HG02623 (cell line): ENCODE results near the gene KIFC1.

Experiments
- ATAC-seq: cut with Tn5 transposase; IDR thresholded peaks from one replicate; pipeline ENCODE4 v1.9.1; 2021; ENCODE audit warnings: moderate library complexity; ENCODE audit not compliant: unreplicated experiment

KIFC1 gene

DNA sequence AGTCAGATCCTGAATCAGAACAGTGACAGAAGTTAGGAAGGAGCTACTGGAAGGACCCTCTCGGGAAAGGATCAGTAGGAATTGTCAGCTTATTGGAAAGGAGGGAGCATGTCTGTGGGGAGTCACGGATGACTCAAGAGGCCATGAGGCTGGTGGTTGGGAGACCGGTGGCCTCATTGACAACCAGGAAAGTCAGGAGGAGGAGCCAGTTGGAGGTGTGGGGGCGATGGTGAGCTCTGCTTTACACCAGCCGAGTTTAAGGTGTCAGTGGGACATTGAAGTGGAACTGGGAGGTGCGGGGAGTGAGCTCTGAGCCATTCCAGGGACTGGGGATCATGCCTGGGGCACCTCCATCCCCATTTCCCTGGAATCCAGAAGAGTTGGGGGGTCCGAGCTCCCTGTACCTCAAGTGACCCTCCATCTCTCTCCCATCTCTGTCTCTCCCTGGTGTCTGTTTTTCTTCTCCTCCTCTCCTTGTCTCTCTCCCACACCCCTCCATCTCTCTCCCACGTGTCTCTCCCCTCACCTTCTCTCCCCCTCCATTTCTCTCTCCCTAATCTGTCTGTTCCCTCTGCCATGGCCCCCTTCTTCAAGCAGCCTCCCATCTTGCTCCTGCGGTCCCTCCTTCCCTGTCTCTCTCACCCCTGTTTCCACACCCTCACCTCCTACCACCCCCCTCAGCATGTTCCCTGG, 48.5 kb downstream of the KIFC1 start:
- no peak for ATAC-seq

DNA sequence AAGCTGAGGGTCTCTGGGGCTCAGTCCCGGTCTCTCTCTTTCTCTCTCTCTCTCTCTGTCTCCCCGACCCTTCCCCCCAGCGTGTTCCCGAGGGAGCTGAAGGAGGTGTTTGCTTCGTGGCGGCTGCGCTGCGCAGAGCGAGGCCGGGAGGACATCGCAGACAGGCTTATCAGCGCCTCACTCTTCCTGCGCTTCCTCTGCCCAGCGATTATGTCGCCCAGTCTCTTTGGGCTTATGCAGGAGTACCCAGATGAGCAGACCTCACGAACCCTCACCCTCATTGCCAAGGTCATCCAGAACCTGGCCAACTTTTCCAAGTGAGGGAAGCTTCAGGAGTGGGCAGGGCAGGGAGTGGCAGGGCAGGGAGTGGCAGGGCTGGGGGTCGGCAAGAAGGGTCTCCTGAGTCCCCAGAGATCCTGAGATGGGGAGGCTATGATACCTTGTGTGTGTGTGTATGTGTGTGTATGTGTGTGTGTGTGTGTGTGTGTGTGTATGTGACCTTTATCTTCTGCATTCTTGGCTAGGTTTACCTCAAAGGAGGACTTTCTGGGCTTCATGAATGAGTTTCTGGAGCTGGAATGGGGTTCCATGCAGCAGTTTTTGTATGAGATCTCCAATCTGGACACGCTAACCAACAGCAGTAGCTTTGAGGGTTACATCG, 49.2 kb downstream of the KIFC1 start:
- ATAC-seq: no peak

DNA sequence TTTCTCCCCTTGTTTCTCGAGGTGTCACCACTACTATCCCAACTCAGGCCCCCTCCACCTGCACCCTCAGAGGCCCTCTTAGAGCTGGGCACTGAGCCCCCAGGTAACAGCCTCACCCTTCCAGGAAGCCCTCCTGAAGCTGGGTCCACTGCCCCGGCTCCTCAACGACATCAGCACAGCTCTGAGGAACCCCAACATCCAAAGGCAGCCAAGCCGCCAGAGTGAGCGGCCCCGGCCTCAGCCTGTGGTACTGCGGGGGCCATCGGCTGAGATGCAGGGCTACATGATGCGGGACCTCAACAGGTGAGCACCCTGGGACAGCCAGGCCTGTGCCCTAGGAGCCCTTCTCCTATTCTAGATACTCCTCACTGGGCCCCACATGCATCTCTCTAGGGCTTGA, 49.8 kb downstream of the KIFC1 start:
- no peak for ATAC-seq

DNA sequence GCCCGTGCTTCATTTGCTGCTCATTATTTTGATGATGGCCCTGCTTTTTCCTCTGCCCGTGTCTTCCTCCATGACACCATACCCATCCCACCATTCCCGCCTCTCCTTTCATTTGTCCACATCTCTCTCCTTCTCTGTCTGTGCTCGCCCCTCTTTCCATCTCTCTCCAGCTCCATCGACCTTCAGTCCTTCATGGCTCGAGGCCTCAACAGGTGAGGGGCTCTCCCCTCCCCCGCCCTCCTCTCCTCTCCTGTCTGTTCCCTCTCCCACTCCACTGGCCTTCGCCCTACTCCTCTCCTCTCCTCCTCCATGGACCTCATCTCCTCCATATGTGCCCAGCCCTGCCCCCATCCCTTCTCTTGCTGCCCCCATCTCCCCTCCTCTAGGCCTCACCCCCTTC, 50.7 kb downstream of the KIFC1 start:
- no peak for ATAC-seq

DNA sequence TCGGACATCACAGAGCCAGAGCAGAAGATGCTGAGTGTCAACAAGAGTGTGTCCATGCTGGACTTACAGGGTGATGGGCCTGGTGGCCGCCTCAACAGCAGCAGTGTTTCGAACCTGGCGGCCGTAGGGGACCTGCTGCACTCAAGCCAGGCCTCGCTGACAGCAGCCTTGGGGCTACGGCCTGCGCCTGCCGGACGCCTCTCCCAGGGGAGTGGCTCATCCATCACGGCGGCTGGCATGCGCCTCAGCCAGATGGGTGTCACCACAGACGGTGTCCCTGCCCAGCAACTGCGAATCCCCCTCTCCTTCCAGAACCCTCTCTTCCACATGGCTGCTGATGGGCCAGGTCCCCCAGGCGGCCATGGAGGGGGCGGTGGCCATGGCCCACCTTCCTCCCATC, 51.4 kb downstream of the KIFC1 start:
- no peak for ATAC-seq

DNA sequence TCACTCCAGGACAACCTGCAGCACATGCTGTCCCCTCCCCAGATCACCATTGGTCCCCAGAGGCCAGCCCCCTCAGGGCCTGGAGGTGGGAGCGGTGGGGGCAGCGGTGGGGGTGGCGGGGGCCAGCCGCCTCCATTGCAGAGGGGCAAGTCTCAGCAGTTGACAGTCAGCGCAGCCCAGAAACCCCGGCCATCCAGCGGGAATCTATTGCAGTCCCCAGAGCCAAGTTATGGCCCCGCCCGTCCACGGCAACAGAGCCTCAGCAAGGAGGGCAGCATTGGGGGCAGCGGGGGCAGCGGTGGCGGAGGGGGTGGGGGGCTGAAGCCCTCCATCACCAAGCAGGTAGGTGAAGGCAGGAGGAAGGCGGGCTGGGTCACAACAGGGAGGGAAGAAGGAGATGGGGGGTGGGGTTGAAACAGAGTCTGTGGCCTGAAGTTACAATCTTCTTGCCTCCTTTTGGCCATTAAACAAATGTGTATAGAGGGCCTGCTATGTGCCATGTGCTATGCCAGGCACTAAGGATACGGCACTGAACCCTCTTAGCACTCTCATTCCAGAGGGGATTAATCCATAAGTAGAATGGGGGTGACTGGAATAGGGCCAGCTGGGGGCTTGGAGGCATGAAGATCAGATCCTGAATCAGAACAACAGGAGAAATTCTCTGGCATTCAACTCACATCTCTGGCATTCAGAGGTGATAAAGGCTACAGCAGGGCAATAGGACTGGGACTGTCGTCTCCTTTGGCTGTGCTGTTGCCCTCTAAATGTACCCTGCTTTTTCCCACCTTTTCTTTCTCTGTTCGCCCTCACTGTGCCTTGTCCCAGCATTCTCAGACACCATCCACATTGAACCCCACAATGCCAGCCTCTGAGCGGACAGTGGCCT, 52.2 kb downstream of the KIFC1 start:
- ATAC-seq: no peak

DNA sequence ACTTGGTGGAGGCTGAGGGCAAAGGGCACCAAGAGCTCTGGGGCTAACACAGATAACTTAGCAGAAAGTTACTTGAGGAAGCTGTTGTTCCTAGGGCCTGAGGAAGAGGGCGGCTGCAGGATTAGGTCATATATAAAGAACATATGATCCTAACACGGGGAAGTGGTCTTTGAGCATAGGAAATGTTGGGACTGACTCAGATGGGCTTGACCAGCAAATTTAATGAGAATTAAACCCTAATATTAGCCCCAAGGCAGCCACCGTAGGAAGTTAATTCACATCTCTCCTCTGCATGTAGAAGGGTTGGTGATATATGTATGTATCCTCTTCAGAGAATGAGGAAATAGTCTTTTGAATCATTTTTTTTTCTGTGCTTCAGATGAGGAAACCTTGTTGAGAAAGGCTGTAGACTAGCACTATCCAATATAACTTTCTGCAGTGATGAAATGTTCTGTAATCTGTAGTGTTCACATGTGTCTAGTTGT, 53.5 kb downstream of the KIFC1 start:
- no peak for ATAC-seq

DNA sequence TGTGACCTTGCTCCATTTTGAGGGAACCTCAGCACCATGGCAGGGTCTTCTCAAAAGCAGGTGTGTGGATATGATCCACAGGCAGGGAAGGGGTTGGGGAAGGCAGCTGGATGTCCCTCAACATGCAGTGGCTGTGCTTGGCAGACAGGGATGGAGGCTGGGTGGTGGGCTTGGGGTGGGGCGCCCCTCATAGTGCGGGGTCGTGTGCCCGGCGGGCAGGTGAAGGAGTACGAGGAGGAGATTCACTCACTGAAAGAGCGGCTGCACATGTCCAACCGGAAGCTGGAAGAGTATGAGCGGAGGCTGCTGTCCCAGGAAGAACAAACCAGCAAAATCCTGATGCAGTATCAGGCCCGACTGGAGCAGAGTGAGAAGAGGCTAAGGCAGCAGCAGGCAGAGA, 54.7 kb downstream of the KIFC1 start:
- no peak for ATAC-seq

DNA sequence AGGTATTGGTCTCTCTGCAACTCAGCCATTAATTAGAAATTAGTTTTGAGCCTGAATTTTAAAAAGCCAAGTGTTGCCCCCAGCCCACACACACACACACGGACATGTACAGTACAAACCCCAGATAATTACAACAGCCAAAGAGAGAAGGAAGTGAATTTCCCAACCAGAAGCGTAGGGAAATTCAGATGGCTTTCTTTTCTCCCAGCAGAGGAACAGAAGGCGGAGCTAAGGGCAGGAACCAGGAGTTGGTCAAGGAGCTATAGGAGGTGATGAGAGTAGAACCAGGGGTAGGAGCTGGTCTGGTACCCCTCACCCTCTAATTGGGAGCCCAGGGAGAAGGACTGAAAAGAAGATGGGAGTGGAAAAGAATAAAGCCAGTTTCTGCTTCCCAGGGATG, 58.8 kb downstream of the KIFC1 start:
- ATAC-seq: no peak

DNA sequence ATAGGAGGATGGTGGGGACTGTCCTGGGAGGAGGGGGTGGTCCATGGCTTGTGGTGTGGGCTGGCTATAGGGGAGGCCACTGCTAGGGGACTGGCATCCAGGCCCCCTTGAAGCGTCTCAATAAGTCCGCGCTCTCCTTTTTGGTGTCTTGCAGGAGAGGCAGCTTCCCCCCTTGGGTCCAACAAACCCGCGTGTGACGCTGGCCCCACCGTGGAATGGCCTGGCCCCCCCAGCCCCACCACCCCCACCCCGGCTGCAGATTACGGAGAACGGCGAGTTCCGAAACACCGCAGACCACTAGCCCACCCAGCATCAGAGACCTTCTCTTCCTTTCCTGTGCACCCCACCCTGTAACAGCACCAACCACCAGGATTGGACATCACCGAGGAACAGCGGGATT, 60.0 kb downstream of the KIFC1 start:
- ATAC-seq: no peak

DNA sequence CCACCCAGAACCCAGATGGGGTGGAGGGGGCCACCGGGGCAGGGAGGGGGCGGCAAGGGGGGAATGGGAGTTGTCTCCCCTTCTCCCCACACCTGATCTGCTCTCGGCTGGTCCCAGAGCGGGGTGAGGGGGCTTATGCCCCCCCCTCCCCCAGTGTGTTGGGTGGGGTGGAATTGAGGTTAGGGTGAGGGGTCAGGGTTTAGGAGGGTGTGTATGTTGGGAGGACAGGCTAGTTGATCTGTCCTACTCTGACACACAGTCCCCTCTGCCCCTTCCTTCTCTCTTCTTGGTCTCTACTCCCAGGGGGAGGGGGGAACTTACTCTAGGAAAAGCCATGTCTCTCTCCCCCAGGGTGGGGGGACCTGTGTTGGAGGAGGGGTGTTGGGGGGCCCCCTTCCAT, 60.9 kb downstream of the KIFC1 start:
- ATAC-seq: no peak

DNA sequence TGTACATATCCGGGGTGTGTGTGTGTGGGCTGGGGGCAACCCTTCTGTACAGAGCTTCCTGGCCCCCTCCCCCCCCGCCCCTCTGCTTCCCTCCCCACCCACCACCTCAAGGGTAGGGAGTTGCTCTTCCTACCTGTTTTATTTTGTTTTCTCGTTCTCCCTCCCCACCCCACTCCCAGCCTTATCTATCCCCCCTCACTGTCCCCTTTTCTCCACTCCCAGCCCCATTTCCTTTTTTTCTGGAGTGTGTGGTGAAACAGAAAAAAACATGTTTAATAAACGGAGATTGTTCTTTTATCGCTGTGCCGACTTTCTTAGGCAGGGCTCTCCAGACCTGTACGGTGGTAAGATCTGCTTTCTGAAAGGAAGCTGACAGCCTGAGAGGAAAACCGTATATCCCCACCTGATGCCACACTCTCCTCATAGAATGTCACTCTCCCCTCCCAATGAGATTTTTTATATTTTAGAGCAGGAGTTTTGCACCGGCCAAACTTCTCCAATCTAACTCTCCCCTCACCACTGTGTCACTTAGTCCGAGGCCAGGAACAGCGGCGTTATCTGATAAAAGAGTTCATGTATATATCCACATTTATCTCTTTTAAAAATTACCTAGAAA, 61.9 kb downstream of the KIFC1 start:
- ATAC-seq: no peak

DNA sequence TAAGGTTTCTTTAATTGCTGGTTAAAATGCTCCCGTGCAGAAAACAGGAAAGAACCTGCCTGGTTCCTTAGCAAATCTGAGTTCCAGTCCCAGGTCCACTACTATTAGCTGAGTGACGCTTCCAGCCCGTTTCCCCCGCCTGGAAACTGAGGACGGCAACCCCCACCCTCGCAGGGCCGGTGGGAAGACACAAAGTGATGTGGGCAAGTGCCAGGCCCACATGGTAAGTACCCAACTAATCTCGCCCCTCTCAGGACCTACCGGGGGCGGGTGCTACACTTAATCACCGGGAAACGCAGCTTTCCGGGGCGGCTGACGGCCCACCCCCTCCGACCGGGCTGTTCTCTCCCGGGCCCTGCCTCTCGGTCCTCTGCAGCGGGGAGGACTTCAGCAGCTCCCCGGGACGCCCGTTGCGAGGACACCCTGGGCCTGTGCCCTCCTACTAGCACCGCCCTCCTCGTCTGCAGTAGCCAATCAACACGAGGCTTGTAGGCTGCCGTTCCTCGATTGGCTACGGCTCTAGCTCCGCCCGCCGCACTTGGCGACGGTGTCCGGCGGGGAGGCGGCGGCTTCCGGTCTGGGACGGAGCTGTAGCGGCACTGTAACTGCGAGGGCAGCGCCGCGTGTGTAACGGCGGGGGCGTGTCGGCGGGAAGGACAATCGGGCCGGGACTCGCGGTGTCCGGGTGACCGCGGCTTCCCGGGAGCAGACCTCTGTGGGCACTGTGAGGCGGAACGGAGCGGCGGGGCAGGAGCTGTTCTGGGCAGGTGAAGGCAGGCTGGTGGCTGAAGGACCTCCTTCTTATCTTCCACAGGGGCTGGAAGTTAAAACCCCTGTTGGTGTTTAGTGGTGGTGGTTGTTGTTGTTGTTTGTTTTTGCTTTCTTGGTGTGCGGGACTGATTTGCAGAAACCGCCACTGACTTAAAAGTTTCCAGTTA, 62.7 kb downstream of the KIFC1 start, which contains the start of gene ZBTB9:
TSS of gene ZBTB9 (plus strand) at position 568 of the 938 bp plus-strand sequence. CDS start 525 bp downstream, outside the sequence.
- peak; percentile 99 for ATAC-seq

DNA sequence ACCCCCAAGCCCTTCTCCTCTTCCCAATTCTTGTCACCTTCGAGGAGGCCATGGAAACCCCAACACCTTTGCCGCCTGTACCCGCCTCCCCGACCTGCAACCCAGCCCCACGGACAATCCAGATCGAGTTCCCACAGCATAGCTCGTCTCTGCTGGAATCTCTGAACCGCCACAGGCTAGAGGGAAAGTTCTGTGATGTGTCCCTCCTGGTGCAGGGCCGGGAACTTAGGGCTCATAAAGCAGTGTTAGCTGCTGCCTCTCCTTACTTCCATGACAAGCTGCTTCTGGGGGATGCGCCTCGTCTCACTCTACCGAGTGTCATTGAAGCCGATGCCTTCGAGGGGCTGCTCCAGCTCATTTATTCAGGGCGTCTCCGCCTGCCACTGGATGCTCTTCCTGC, 63.4 kb downstream of the KIFC1 start:
- no peak for ATAC-seq

DNA sequence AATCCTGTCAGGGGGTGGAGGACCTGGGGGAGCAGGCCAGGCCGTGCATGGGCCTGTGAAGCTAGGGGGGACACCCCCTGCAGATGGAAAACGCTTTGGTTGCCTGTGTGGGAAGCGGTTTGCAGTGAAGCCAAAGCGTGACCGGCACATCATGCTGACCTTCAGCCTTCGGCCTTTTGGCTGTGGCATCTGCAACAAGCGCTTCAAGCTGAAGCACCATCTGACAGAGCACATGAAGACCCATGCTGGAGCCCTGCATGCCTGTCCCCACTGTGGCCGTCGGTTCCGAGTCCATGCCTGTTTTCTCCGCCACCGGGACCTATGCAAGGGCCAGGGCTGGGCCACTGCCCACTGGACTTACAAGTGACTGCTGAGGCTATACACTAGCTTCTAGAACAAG, 64.5 kb downstream of the KIFC1 start:
- no peak for ATAC-seq

DNA sequence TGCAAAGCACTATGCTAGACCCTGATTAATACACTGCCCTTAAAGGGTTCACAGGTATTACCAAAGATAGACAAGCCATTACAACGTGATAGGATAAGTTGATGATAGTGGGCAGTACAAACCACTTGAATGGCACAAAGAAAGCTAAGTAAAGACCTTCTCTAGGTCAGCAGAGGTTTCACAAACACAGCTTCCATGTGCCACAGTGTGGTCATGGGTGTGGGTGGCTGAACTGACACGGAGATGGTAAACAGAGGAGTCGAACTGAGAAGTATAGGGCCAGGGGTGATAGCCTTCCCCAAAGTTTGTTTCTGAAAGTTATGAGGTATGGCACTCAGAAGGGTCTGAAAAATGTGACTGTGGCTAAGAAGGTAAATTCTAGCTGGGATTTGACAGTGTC, 67.1 kb downstream of the KIFC1 start:
- ATAC-seq: no peak

DNA sequence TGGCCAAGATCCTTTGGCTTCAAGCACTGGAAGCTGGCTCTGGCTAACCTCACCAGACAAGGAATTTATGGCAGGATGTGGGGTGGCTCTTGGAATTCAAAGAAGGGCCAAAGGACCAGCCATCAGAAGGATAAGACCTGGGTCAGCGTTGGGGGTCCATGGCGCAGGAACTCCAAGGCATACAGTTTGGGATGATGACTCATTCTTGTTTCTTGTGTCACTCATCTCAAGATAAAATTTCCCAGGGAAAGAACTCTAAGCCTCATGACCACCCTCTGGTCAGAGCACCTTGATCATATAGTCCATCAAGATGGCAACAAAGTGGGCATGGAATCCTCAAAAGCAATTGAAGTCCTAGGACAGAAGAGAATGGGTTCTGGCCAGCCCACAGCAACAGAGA, 67.6 kb downstream of the KIFC1 start:
- ATAC-seq: no peak
